Islet of Langerhans (tissue), 1 donor: Measurements from ENCODE around the gene AKIRIN2.
"Not testable (repeated sequence)": the region's sequence is repeated elsewhere in the genome, so short reads cannot be mapped to it uniquely, and the experiment has no call there.

ENCODE experiments used
- FAIRE-seq: peaks from one replicate; lab custom pipeline; 2011; peaks lifted over from hg19 to GRCh38; lab: Jason Lieb, UNC

AKIRIN2 gene

DNA sequence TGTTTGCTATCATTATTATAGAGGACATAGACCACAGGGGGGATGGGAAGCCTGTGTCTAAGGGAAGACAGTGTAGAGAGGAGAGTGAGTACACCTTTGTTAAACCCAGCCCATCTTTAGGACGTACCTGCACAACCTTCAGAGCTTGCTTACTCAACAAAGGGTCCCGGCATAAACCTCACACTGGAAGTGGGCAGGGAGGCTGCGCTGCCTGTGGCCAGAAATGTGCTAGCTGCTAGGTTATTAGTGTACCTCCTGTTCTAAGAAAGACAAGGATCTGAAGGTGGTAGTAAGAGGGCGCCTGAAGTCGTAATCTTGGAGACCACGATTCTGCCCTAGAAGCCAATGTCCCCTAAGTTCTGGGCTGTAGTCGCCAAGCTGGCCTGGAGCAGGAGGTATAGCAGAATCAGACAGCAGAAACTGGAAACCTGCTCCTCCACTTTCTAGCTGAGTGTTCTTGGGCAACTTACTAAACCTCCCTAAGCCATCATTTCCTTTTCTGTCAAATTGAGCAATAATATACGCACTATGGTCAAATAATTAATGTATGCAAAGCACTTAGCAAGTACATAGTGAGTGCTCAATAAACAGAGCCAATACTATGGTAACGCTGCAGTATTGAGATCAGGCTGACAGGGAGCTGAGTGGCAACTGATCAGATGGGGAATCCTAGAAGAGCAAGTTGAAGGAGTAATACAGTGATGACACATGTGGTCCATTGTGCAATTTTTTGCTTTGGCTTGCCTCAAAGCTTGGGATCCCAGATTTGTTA lies 16.8 kb upstream of the AKIRIN2 start:
- FAIRE-seq, result no peak

DNA sequence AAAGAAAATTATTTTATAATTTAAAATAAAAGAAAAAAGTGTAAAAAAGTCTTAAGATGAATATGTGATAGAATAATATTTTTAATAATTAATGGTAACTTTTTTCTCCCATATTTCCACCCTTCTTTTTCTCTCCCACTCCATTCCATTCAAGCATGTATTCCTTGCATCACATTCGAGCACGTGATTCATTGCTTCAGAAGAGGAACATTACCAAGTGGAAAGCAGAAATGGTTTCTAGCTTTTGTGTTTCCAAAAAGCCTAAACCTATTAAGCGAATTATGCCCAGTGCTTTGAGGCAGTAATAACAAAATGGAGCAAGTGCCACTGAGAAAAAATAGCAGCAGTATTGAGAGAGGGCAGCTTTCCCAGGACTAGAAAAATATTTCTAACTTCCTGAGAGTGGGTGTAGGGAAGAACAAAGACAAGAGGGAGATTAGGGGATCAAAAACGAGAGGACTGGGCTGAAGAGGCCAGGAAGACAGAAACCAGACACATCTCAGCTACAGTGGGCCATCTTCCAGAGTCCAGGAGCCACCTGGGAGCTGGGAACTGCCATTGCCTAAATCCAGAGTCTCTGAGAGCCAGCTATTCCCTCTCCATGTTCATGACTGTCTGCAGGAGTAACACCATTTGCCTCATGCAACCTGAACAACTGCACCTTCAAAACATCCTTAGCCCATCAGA lies 15.0 kb upstream of the AKIRIN2 start:
- FAIRE-seq, result no peak

GRCh38 chr6:87714093-87714842 lies 12.2 kb upstream of the AKIRIN2 start:
- no peak for FAIRE-seq

- not testable (repeated sequence) for FAIRE-seq
Measured at GRCh38 chr6:87712713-87713112, 10.7 kb upstream of the AKIRIN2 start.

DNA sequence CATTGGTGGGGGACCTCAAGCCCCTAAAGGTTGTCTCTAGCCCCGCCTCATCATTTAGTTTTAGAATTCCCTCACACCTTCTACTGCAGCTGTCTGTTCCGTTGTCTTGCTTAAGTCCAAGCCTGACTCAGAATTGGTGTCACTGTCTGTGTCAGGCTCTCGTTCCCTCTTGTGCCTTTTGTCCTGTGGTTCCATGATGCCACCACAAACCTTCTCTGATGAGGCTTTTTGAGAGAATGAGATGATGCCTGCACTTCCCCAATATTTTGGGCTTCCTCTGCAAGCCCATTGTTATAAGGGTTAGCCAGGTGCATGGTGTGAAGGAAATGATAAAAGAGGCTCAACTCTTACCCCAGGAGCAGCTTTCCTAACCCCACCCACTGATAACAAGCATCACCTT lies 8.1 kb upstream of the AKIRIN2 start:
- FAIRE-seq, result no peak

DNA sequence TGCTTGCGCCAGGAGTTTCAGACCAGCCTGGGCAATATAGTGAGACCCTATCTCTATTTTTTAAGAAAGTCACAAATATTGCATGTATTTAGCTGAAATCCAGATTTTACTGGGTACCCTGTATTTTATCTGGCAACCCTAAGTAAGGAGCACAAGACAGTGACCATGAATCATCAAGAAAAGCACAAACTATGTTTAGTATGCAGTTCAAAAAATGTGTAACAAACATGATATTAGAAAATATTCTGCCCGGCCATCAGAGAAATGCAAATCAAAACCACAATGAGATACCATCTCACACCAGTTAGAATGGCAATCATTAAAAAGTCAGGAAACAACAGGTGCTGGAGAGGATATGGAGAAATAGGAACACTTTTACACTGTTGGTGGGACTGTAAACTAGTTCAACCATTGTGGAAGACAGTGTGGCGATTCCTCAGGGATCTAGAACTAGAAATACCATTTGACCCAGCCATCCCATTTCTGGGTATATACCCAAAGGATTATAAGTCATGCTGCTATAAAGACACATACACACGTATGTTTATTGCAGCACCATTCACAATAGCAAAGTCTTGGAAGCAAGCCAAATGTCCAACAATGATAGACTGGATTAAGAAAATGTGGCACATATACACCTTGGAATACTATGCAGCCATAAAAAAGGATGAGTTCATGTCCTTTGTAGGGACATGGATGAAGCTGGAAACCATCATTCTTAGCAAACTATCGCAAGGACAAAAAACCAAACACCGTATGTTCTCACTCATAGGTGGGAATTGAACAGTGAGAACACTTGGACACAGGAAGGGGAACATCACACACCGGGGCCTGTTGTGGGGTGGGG lies 6.8 kb upstream of the AKIRIN2 start:
- not testable (repeated sequence) for FAIRE-seq

DNA sequence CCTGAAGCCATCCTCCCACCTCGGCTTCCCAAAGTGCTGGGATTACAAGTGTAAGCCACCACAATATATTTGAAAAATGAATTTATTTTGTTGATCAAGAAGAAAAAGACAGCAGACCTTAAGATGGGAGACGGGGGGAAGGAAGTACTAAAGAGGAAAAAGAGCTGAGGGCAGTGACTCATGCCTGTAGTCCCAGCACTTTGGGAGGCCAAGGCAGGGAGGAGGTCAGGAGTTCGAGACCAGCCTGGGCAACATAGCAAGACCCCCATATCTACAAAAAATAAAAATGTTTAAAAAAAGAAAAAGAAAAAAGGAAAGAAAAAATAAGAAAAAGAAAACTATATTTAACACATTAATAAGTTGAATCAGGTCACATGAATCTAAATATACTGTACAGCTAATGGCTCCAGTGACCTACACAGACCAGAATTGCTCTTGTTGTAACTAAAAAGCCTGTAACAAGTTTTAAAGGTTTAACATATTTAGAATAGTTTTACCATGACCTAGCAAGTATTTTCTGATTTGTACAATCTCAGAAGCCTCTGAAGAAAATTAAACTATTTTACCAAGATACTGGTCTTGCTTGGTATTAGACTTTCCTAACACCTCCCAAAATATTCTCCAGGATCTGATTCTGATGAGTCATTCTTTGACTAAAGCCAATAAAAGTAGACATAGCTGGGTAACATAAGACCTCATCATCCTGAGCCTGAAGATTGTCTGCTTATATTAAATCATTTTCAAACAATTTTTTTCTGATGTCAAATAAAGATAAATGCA lies 4.3 kb upstream of the AKIRIN2 start:
- no peak for FAIRE-seq

DNA sequence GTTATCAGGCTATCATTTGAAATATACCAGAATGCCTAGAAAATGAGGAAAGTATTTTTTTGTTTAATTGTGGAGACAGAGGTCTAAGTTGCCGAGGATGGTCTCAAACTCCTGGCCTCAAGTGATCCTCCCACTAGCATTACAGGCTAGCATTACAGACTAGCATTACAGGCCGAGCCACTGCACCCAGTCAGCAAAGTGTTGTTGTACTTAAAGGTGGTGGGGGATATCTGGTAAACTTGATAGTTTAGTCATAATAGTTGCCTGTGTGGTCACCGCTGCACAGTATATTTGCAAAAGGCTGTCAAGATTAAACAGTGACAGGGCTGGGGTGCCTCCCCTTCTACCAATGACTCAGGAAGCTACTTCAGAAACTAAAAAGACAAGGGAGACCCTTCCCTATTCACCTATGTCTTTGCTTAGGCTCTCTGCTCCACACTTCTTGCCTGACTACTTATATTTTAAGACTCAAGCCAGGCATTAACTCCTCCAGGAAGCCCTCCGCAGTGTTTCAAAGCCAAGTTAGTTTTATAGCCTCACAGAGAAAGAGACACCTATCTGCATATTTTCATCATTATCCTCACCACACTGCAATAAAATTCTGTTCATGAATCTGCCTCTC lies 3.1 kb upstream of the AKIRIN2 start:
- no peak for FAIRE-seq

- FAIRE-seq, result not testable (repeated sequence)
Measured at GRCh38 chr6:87703039-87703438, 1.0 kb upstream of the AKIRIN2 start.

DNA sequence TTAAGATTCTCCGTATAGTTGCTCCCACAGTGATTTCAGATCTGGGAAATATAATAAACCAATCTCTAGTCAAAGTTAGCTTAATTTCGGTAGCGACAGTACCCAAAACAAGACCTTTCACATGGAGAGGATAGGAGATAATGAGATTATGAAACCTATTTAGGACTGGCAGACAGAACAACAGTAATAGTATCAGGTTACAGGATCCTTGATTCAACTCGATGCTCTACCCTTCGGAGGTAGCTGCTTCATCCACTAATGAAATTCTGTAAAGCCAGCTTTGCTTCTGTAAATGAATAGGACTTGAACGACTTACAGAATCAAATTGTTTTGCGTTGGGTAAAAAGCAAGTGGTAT lies 534 bp upstream of the AKIRIN2 start:
- FAIRE-seq, result no peak

GRCh38 chr6:87701344-87701675 lies 723 bp downstream of the AKIRIN2 start:
- FAIRE-seq, result no peak

DNA sequence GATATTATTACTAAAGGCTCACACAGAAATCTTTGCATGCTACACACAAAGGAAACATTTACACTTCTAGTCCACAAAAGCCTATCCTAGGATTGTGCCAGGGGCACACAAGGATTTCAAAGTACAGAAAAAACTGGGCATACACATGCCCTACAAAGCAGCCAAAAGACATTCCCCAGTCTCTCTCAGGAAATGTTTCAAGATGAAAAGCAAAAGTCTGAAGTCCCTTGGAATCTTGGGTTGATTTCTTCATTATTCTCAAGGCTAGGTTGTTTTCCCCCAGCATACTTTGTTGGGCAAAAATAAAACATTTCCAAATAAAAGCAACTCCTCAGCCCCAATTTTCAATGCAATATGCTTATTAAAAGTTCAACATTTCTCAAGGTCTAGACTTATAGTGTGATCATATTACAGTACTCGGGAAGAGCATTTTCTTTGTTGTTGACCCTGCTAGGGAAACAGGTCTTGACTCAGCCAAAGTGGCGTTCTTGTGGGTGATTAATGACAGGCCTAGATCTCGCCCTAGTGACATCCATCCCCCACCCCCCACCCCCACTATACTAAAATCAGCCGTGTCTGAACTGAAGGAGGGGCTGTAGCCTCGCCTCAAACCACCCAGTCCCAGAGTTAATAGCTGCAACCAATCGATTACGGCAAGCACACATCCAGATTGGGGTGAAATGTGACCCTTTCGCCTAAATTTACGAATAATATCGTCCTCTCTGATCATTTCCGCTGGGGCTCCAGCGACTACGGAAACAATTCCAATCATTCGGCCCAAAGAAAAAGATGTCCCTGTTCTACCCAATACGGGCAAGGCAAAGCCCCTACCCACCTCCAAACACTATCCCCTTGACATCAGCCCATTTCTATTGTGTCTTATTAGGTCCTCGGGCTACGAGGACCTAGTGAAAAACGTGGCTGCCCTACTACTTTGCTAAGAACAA lies 1.4 kb downstream of the AKIRIN2 start:
- no peak for FAIRE-seq

DNA sequence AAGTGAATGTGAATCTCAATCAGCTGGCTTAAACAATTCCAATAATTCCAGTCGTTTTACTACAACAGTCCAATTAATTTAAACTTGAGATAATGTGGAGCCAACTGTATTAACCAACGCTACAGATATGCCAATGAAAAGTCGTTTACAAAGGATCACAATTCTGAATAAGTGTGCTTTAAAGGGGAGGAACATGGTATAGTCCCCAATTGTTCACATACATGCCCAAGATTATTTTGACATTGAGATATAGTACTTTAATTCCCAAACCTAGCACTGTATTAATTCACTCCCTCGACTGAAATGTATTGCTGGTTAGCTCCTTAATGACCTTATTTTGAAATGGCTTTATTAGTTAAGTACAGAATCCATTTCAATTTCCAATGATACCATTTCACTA lies 2.5 kb downstream of the AKIRIN2 start:
- FAIRE-seq, result no peak

DNA sequence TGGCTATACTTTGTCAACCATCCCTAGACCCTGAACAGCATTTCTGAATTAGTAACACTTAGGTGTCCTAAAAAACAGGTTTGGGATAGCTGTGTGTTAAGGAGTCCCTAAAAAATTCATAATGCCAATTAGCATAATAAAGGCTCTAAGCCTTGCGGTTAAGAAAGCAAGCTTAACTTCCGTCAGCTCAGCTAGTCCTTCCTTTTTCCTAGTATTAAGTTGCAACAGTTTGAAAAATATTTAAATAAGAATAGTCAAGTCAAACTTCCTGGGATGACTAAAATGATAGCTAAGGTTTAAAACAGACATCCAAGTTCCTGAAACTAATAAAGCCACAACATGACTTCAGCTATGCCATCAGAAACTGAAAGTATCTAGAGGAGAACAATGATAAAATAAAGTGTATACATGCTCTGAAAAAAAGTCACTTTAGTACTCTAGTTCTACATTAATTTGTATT lies 3.5 kb downstream of the AKIRIN2 start:
- no peak for FAIRE-seq

GRCh38 chr6:87697581-87698546 lies 4.2 kb downstream of the AKIRIN2 start:
- FAIRE-seq, result peak; percentile 79

- FAIRE-seq, result not testable (repeated sequence)
Measured at GRCh38 chr6:87696817-87697216, 5.2 kb downstream of the AKIRIN2 start.

- no peak for FAIRE-seq
Measured at GRCh38 chr6:87692086-87692485, 9.9 kb downstream of the AKIRIN2 start.

GRCh38 chr6:87690441-87690840 lies 11.6 kb downstream of the AKIRIN2 start:
- no peak for FAIRE-seq

- FAIRE-seq, result not testable (repeated sequence)
Measured at GRCh38 chr6:87687893-87688292, 14.1 kb downstream of the AKIRIN2 start.
